Tibial nerve (tissue), 3 donors: ENCODE results near the gene CRB2.

Experiments
- POLR2A ChIP-seq, 2 donors: fragments of 450-650 bp; IDR thresholded peaks; one replicate each; pipeline ENCODE4 v1.6.1; 2017; ENCODE audit warnings: antibody characterized with exemption in 2 of 2, mild to moderate bottlenecking in 2 of 2, moderate library complexity in 2 of 2
- TF ChIP-seq, protein P1 (sequence below), 5 experiments: fragments of 200-600 bp in 3 of 5; fragments of 450-650 bp in 2 of 5; sonication (generic) in 3 of 5; IDR thresholded peaks; one replicate each; pipeline ENCODE4 v1.5.1; 2016 to 2019; ENCODE audit warnings: antibody characterized with exemption in 5 of 5, mild to moderate bottlenecking in 3 of 5, moderate library complexity in 2 of 5

DNA sequence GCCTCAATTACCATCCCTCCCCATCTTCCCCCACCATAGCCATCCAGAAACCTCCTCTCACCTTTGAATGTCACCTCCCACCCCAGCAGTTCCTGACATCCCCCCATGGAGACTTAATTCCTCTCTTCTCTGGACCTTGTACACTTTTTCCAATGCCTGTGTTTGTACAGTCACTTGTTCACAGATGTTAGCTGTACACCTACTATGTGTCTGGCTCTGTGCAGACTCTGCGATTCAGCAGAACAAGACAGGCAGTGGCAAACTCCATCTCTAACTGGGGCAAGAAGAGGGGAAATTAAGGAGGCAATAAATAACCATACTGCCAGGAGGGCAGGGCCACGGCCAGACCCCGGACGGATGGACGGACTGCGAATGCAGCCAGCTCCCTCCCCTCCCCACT, 29.8 kb upstream of the CRB2 start:
- no peak for TF ChIP-seq POLR2A (IDR thresholded peaks at IDR 0.05)
- TF ChIP-seq, protein P1, sequence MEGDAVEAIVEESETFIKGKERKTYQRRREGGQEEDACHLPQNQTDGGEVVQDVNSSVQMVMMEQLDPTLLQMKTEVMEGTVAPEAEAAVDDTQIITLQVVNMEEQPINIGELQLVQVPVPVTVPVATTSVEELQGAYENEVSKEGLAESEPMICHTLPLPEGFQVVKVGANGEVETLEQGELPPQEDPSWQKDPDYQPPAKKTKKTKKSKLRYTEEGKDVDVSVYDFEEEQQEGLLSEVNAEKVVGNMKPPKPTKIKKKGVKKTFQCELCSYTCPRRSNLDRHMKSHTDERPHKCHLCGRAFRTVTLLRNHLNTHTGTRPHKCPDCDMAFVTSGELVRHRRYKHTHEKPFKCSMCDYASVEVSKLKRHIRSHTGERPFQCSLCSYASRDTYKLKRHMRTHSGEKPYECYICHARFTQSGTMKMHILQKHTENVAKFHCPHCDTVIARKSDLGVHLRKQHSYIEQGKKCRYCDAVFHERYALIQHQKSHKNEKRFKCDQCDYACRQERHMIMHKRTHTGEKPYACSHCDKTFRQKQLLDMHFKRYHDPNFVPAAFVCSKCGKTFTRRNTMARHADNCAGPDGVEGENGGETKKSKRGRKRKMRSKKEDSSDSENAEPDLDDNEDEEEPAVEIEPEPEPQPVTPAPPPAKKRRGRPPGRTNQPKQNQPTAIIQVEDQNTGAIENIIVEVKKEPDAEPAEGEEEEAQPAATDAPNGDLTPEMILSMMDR (IDR thresholded peaks at IDR 0.05), result no peak
